ENCODE data around the gene TMEM63A. TPM values are rescaled to one million over a fixed set of nuclear protein-coding genes. Genes with fewer than 3 reads are reported as not detected.
"Not testable (repeated sequence)": the region's sequence is repeated elsewhere in the genome, so short reads cannot be mapped to it uniquely, and the experiment has no call there.

Gene TMEM63A
- total RNA-seq, 5 donors from 2014 or later (not counting 1 experiment from before 2014, with no cell fraction given): 332 to 473 (median 390) TPM

DNA sequence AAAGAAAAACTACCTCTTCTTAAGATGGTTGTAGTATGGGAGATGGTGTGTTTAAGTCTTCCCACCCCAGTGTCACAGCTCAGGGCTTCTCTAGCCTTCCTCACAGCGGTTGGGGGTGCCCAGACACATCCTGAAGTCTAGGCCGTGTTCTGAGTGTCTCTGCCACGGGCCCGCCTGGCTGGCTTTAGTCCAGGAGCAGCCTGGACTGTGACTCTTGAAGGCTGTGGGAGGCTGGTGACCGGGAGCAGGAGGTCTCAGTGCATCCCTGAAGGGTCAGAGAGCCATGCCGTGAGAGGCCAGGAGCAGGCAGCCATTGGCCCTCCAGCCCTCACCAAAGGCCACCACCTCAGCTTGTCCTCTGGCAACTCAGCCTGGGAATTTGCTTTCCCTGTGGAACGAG lies 67.8 kb downstream of the TMEM63A start:
- 92% methylated on average over 6 of the region's 7 CpGs for WGBS (ENCODE audit: insufficient coverage)
- Mint-ChIP-seq H3K4me1 (peaks cover 8 to 12% (median 12%) of the 10 kb centered on the region in 3 donors), H3K27ac (no peak overlapping the region), H3K36me3 (no peaks in the 10 kb centered on the region), H3K9me3 (no peaks in the 10 kb centered on the region), H3K27me3 (no peaks in the 10 kb centered on the region), H3K4me3 (no peak overlapping the region)
- H3K4me3 ChIP-seq (ENCODE audit: control insufficient read depth in 1 of 2, extremely low read depth in 1 of 2, low read length in 1 of 2): no peak overlapping the region
- POLR2A ChIA-PET: no interaction called here
- ATAC-seq (replicated peaks in 1 of 4): no peak
- no peaks in the 10 kb centered on the region for H3K36me3 ChIP-seq (ENCODE audit: control insufficient read depth in 2 of 2, extremely low read depth in 1 of 2, insufficient read depth in 1 of 2, low read length in 1 of 2)
- no peak for DNase-seq
- CTCF ChIA-PET: no interaction called here
- H3K4me1 ChIP-seq (ENCODE audit: control insufficient read depth in 1 of 2, extremely low read depth in 1 of 2, insufficient read depth in 2 of 2, low read length in 2 of 2): peaks cover 0 to 17% of the 10 kb centered on the region in 2 experiments
- peaks cover 0 to 26% of the 10 kb centered on the region in 2 experiments for H3K27me3 ChIP-seq (replicated peaks in 1 of 2; ENCODE audit: control insufficient read depth in 2 of 2, extremely low read depth in 1 of 2, insufficient read depth in 2 of 2, low read length in 1 of 2)
- H3K27ac ChIP-seq (ENCODE audit: low read length): no peak overlapping the region
- no peaks in the 10 kb centered on the region for H3K9me3 ChIP-seq

DNA sequence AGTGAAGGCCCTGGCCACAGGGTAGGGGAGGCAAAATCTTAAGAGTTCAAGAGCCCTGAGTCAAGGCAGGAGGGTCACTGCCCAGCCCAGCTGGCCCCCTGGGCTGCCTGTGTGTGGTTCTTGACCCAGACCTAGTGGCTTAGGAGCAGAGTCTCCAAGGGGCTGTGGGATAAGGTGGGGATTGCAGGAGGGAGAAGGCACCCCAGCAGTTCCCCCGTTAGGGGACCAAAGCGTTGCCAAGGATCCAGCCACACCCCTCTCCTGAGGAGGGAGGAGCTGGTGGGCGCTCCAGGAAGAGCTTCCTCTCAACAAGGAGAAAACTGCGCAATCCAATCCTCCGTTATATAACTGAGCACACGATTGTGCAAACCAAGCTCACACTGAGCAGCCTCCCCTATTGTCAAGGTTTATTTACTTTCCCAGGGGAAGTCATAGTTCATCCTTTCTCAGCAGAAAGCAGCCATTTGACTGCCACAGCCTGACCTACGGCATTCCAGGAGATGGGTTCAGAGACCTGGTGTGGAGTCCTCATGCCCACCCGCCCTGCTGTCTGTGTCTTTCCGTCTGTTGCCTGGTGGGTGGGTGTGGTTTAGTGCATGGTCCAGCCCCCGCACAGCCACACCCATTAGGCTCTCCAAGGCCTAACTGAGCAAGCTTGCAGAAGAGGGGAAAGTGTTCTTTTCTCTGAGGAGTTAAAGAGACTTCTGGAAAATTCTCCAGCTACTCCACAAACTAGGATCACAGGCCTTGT lies 68.8 kb downstream of the TMEM63A start:
- H3K36me3 Mint-ChIP-seq: no peaks in the 10 kb centered on the region
- peaks cover 0 to 17% of the 10 kb centered on the region in 2 experiments for H3K4me1 ChIP-seq (ENCODE audit: control insufficient read depth in 1 of 2, extremely low read depth in 1 of 2, insufficient read depth in 2 of 2, low read length in 2 of 2)
- peaks cover 8 to 14% (median 13%) of the 10 kb centered on the region in 3 donors for H3K4me1 Mint-ChIP-seq
- H3K27ac Mint-ChIP-seq: no peak overlapping the region
- no peaks in the 10 kb centered on the region for H3K9me3 Mint-ChIP-seq
- H3K36me3 ChIP-seq (ENCODE audit: control insufficient read depth in 2 of 2, extremely low read depth in 1 of 2, insufficient read depth in 1 of 2, low read length in 1 of 2): no peaks in the 10 kb centered on the region
- H3K27me3 ChIP-seq (replicated peaks in 1 of 2; ENCODE audit: control insufficient read depth in 2 of 2, extremely low read depth in 1 of 2, insufficient read depth in 2 of 2, low read length in 1 of 2): peaks cover 0 to 27% of the 10 kb centered on the region in 2 experiments
- DNase-seq (no peak), ATAC-seq (replicated peaks in 1 of 4) (no peak)
- H3K27ac ChIP-seq (ENCODE audit: low read length): no peak overlapping the region
- no peaks in the 10 kb centered on the region for H3K27me3 Mint-ChIP-seq
- H3K9me3 ChIP-seq: no peaks in the 10 kb centered on the region
- H3K4me3 Mint-ChIP-seq: no peak overlapping the region
- H3K4me3 ChIP-seq (ENCODE audit: control insufficient read depth in 1 of 2, extremely low read depth in 1 of 2, low read length in 1 of 2): no peak overlapping the region
- ChIA-PET CTCF (interaction anchor here in 1 of 2 donors (0.6 kb wide), 1 partner anchor 22 kb away, joined by 4 read pairs; no protein-coding TSS in a partner anchor), POLR2A (interaction anchor here in 1 of 2 donors (0.6 kb wide), 2 partner anchors 12 to 187 kb away, joined by 3 to 4 read pairs; no protein-coding TSS in a partner anchor)
- WGBS (ENCODE audit: insufficient coverage): 81% methylated on average over 2 of the region's 10 CpGs

DNA sequence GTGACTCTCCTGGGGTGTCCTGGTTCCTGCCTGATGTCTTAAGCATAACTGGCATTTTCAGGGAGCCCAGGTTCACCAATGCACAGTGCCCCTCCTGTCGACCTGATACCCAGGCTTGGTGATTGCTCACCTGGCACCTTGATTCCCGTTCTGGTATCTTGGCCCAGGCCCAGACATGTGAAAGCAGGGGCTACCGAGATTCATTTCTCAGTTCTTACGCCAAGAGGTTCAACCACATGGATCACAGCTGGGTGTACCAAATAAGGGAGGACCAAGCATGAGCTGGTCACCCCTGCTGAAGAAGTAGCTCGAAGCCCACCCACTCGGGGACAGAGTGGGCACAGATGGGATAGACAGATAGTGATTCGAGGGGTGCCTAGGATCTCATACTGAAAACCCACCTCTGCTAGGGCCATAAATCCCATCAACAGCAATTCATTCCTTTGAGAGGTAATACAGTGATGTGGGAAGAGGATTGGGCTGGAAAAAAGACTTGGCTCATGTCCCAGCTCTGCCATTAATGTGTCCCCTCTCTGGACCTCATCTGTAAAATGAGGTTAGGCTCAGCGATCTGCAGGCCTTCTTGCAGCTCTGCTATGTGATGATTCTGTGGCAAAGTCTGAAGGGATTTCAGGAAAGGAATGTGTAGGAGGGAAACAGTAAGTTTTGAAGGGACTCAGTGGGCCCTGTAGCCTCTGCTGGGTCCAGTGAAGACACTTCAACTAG lies 69.5 kb downstream of the TMEM63A start:
- POLR2A ChIA-PET: interaction anchor here in 1 of 2 donors (0.6 kb wide), 1 partner anchor 11 kb away, joined by 4 read pairs; no protein-coding TSS in a partner anchor
- Mint-ChIP-seq H3K27me3 (no peaks in the 10 kb centered on the region), H3K4me1 (peaks cover 8 to 14% (median 13%) of the 10 kb centered on the region in 3 donors), H3K36me3 (no peaks in the 10 kb centered on the region), H3K27ac (no peak overlapping the region), H3K9me3 (no peaks in the 10 kb centered on the region), H3K4me3 (no peak overlapping the region)
- Histone ChIP-seq H3K27ac (ENCODE audit: low read length) (no peak overlapping the region), H3K27me3 (replicated peaks in 1 of 2; ENCODE audit: control insufficient read depth in 2 of 2, extremely low read depth in 1 of 2, insufficient read depth in 2 of 2, low read length in 1 of 2) (peaks cover 0 to 27% of the 10 kb centered on the region in 2 experiments), H3K9me3 (no peaks in the 10 kb centered on the region), H3K36me3 (ENCODE audit: control insufficient read depth in 2 of 2, extremely low read depth in 1 of 2, insufficient read depth in 1 of 2, low read length in 1 of 2) (no peaks in the 10 kb centered on the region), H3K4me3 (ENCODE audit: control insufficient read depth in 1 of 2, extremely low read depth in 1 of 2, low read length in 1 of 2) (no peak overlapping the region), H3K4me1 (ENCODE audit: control insufficient read depth in 1 of 2, extremely low read depth in 1 of 2, insufficient read depth in 2 of 2, low read length in 2 of 2) (peaks cover 0 to 17% of the 10 kb centered on the region in 2 experiments)
- DNase-seq (no peak), ATAC-seq (replicated peaks in 1 of 4) (no peak)
- CTCF ChIA-PET: interaction anchor here in 1 of 2 donors (0.5 kb wide), 1 partner anchor 26 kb away, joined by 3 read pairs; no protein-coding TSS in a partner anchor
- 85% methylated on average over 6 of the region's 8 CpGs for WGBS (ENCODE audit: insufficient coverage)

DNA sequence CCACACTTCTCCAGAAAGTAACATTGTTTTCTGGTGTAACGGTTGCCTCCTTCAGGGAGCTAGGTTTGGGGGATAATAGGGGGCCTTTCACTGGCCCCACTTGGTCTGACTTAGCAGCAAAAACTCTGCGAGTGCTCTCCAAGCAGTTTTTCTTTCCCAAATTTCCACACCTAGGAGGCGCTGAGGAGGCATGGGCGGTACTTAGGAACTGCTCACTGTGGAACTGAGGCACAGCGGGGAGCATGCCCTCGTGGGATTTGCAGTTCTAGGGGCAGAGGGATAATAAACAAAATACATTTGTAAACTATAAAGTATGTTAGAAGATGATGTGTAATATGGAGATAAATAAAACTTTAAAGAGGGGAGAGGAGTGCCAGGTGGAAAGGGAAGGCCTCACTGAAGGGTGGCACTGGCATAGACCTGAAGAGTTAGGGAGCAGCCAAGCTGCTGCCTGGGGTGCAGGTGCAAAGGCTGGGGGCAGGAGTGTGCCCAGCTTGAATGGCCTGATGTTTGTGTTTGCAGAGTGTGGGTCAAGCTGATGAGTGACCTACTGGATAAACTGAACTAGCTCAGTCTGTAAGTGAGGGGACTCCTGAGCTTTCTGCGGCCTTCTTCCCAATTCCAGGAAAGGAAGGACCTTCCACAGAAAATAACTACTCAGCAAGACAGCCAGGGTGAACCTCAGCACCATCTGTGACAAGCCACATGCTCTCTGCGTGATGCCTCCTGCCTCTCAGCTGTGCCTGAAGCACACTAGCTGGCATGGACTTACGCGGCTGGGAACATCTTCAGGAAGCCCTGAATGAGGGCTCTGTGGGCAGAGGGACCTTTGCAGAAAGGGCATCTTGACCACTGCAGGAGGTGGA lies 70.3 kb downstream of the TMEM63A start:
- Histone ChIP-seq H3K4me1 (ENCODE audit: control insufficient read depth in 1 of 2, extremely low read depth in 1 of 2, insufficient read depth in 2 of 2, low read length in 2 of 2) (peaks cover 0 to 17% of the 10 kb centered on the region in 2 experiments), H3K27ac (ENCODE audit: low read length) (no peak overlapping the region), H3K27me3 (replicated peaks in 1 of 2; ENCODE audit: control insufficient read depth in 2 of 2, extremely low read depth in 1 of 2, insufficient read depth in 2 of 2, low read length in 1 of 2) (peaks cover 0 to 19% of the 10 kb centered on the region in 2 experiments), H3K36me3 (ENCODE audit: control insufficient read depth in 2 of 2, extremely low read depth in 1 of 2, insufficient read depth in 1 of 2, low read length in 1 of 2) (no peaks in the 10 kb centered on the region), H3K9me3 (no peaks in the 10 kb centered on the region), H3K4me3 (ENCODE audit: control insufficient read depth in 1 of 2, extremely low read depth in 1 of 2, low read length in 1 of 2) (no peak overlapping the region)
- ChIA-PET POLR2A (no interaction called here), CTCF (interaction anchor here in 1 of 2 donors (0.6 kb wide), 1 partner anchor 64 kb away, joined by 6 read pairs; no protein-coding TSS in a partner anchor)
- Mint-ChIP-seq H3K4me3 (peak overlapping the region in 2 of 3 donors; percentile 37 to 80), H3K4me1 (peaks cover 8 to 14% (median 13%) of the 10 kb centered on the region in 3 donors), H3K36me3 (no peaks in the 10 kb centered on the region), H3K27ac (no peak overlapping the region), H3K27me3 (no peaks in the 10 kb centered on the region), H3K9me3 (no peaks in the 10 kb centered on the region)
- DNase-seq (no peak), ATAC-seq (replicated peaks in 1 of 4) (no peak)
- 98% methylated on average over 4 of the region's 10 CpGs for WGBS (ENCODE audit: insufficient coverage)

DNA sequence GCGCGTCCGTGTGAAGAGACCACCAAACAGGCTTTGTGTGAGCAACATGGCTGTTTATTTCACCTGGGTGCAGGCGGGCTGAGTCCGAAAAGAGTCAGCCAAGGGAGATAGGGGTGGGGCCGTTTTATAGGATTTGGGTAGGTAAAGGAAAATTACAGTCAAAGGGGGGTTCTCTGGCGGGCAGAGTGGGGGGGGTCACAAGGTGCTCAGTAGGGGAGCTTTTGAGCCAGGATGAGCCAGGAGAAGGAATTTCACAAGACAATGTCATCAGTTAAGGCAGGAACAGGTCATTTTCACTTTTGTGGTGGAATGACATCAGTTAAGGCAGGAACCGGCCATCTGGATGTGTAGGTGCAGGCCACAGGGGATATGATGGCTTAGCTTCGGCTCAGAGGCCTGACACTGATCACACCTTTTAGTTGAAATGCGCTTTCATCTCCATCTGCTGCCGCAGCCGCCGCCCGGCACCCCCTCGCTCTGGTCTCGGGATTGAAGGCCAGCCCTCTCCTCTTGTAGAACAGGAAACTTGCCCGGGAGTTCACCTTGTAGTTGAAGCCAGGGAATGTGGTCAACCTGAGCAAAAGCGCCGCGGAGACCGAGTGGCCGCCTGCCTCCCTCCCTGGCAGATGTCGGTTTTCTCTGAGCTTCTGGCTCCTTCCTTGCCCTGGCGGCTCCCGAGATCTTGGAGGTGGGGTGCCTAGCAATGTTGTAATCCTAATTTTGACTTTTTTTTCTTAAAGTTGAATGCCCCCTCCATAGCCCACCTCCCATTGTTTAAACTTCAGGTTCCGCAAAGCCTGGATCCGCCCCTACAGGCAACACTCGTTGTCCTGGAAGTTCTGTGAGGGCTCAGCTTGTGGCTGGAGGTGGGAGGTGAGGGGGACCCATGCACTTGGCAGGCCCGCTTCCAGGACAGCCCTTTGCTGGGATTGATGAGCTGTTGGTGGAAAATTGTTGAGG lies 71.3 kb downstream of the TMEM63A start:
- H3K36me3 Mint-ChIP-seq; H3K27me3 Mint-ChIP-seq; H3K36me3 ChIP-seq (ENCODE audit: control insufficient read depth in 2 of 2, extremely low read depth in 1 of 2, insufficient read depth in 1 of 2, low read length in 1 of 2); H3K9me3 ChIP-seq; H3K9me3 Mint-ChIP-seq; POLR2A ChIA-PET; CTCF ChIA-PET; DNase-seq; H3K27ac ChIP-seq (ENCODE audit: low read length); ATAC-seq (replicated peaks in 1 of 4): not testable (repeated sequence)
- Mint-ChIP-seq H3K4me3 (peak overlapping the region; percentile 75 to 81 (median 80)), H3K4me1 (peaks cover 8 to 14% (median 13%) of the 10 kb centered on the region in 3 donors), H3K27ac (peak overlapping the region; percentile 22 to 36)
- H3K4me1 ChIP-seq (ENCODE audit: control insufficient read depth in 1 of 2, extremely low read depth in 1 of 2, insufficient read depth in 2 of 2, low read length in 2 of 2): peaks cover 0 to 17% of the 10 kb centered on the region in 2 experiments
- WGBS (ENCODE audit: insufficient coverage): 62% methylated on average over 14 of the region's 29 CpGs
- peak overlapping the region; percentile 42 to 65 for H3K4me3 ChIP-seq (ENCODE audit: control insufficient read depth in 1 of 2, extremely low read depth in 1 of 2, low read length in 1 of 2)
- H3K27me3 ChIP-seq (replicated peaks in 1 of 2; ENCODE audit: control insufficient read depth in 2 of 2, extremely low read depth in 1 of 2, insufficient read depth in 2 of 2, low read length in 1 of 2): peaks cover 0 to 18% of the 10 kb centered on the region in 2 experiments
